H9 (cell line): ENCODE results near the gene HOOK2. TPM values are rescaled to one million over a fixed set of nuclear protein-coding genes. Genes with fewer than 3 reads are reported as not detected.
A peak's percentile ranks its signal among the peaks of the same experiment; 100 is the strongest.

Source experiments
- DNase-seq: peaks from one replicate; pipeline ENCODE4 v3.0.0-alpha.2; 2017
- H2AFZ ChIP-seq: one replicate; pipeline ENCODE4 v1.6.1; 2013; ENCODE audit warnings: mild to moderate bottlenecking, low read length, control low read depth, moderate library complexity
- H2AK5ac ChIP-seq: 2 replicates; pipeline ENCODE4 v1.6.1; 2013; ENCODE audit warnings: low read length, control low read depth, mixed read lengths; ENCODE audit not compliant: insufficient read length
- H2BK120ac ChIP-seq: one replicate; pipeline ENCODE4 v1.6.1; 2013; ENCODE audit warnings: low read depth, mild to moderate bottlenecking, low read length, control low read depth, inconsistent platforms; ENCODE audit not compliant: poor library complexity, severe bottlenecking
- H2BK12ac ChIP-seq: 2 replicates; pipeline ENCODE4 v1.6.1; 2013; ENCODE audit warnings: low read length, control low read depth, mixed read lengths, low read depth; ENCODE audit not compliant: insufficient read length
- H2BK15ac ChIP-seq: 2 replicates; pipeline ENCODE4 v1.6.1; 2013; ENCODE audit warnings: low read depth, low read length, control low read depth
- H2BK20ac ChIP-seq: one replicate; pipeline ENCODE4 v1.6.1; 2013; ENCODE audit warnings: low read depth, mild to moderate bottlenecking, low read length, control low read depth, inconsistent platforms; ENCODE audit not compliant: poor library complexity, severe bottlenecking
- H2BK5ac ChIP-seq: 2 replicates; pipeline ENCODE4 v1.6.1; 2013; ENCODE audit warnings: low read length, control low read depth, mixed read lengths; ENCODE audit not compliant: insufficient read length
- H3K14ac ChIP-seq: 2 replicates; pipeline ENCODE4 v1.6.1; 2013; ENCODE audit warnings: low read length, control low read depth; ENCODE audit not compliant: insufficient read depth
- H3K18ac ChIP-seq: 2 replicates; pipeline ENCODE4 v1.6.1; 2013; ENCODE audit warnings: low read depth, mild to moderate bottlenecking, mixed read lengths, low read length, control low read depth; ENCODE audit not compliant: insufficient read length
- H3K23ac ChIP-seq: 2 replicates; pipeline ENCODE4 v1.6.1; 2013; ENCODE audit warnings: low read length, control low read depth, mixed read lengths, low read depth; ENCODE audit not compliant: insufficient read length
- H3K23me2 ChIP-seq: 2 replicates; pipeline ENCODE4 v1.6.1; 2013; ENCODE audit warnings: low read depth, mild to moderate bottlenecking, mixed read lengths, low read length, control low read depth; ENCODE audit not compliant: insufficient read length, poor library complexity, severe bottlenecking
- H3K27ac ChIP-seq: 2 replicates; pipeline ENCODE4 v1.5.1; 2013; ENCODE audit warnings: low read length, control low read depth, mixed read lengths, low read depth; ENCODE audit not compliant: insufficient read length
- H3K27me3 ChIP-seq: 2 replicates; pipeline ENCODE4 v1.6.1; 2013; ENCODE audit warnings: low read length, control low read depth, inconsistent platforms; ENCODE audit not compliant: insufficient read depth
- H3K4ac ChIP-seq: 2 replicates; pipeline ENCODE4 v1.6.1; 2013; ENCODE audit warnings: low read depth, mild to moderate bottlenecking, control low read depth, inconsistent platforms, low read length, moderate library complexity
- H3K4me1 ChIP-seq: 2 replicates; pipeline ENCODE4 v1.6.1; 2013; ENCODE audit warnings: low read length, control low read depth, inconsistent platforms; ENCODE audit not compliant: insufficient read depth
- H3K4me2 ChIP-seq: 2 replicates; pipeline ENCODE4 v1.6.1; 2013; ENCODE audit warnings: low read length, control low read depth, mixed read lengths; ENCODE audit not compliant: insufficient read length, insufficient read depth
- H3K56ac ChIP-seq: 2 replicates; pipeline ENCODE4 v1.6.1; 2013; ENCODE audit warnings: low read depth, mild to moderate bottlenecking, mixed read lengths, low read length, control low read depth; ENCODE audit not compliant: insufficient read length
- H3K79me1 ChIP-seq: 2 replicates; pipeline ENCODE4 v1.6.1; 2013; ENCODE audit warnings: low read depth, mild to moderate bottlenecking, moderate library complexity, low read length, control low read depth, inconsistent platforms; ENCODE audit not compliant: insufficient read depth, poor library complexity, severe bottlenecking
- H3K79me2 ChIP-seq: 2 replicates; pipeline ENCODE4 v1.6.1; 2013; ENCODE audit warnings: low read length, control low read depth, inconsistent platforms; ENCODE audit not compliant: insufficient read depth
- H3K9ac ChIP-seq: 2 replicates; pipeline ENCODE4 v1.6.1; 2013; ENCODE audit warnings: low read length, control low read depth, mixed read lengths; ENCODE audit not compliant: insufficient read length; ENCODE audit errors: extremely low read depth
- H3K9me3 ChIP-seq: one replicate; pipeline ENCODE4 v1.6.1; 2013; ENCODE audit warnings: low read depth, low read length, inconsistent platforms; ENCODE audit not compliant: control insufficient read depth
- H3T11ph ChIP-seq: one replicate; pipeline ENCODE4 v1.6.1; 2013; ENCODE audit warnings: mild to moderate bottlenecking, low read length, control low read depth, inconsistent platforms
- H4K20me1 ChIP-seq: one replicate; pipeline ENCODE4 v1.6.1; 2013; ENCODE audit not compliant: control insufficient read depth, insufficient read length, insufficient read depth
- H4K5ac ChIP-seq: 2 replicates; pipeline ENCODE4 v1.6.1; 2013; ENCODE audit warnings: low read depth, mild to moderate bottlenecking, mixed read lengths, low read length, control low read depth; ENCODE audit not compliant: insufficient read length
- H4K8ac ChIP-seq: replicated peaks from 2 replicates; pipeline ENCODE4 v1.6.1; 2013; ENCODE audit warnings: low read length, control low read depth, mixed read lengths, low read depth; ENCODE audit not compliant: insufficient read length
- H4K91ac ChIP-seq: 2 replicates; pipeline ENCODE4 v1.6.1; 2013; ENCODE audit warnings: low read depth, mild to moderate bottlenecking, moderate library complexity, mixed read lengths, low read length, control low read depth; ENCODE audit not compliant: insufficient read length
- H3K27ac Mint-ChIP-seq, 3 experiments: 2 replicates in 2 of 3; 3 replicates in 1 of 3; pipeline ENCODE4 v1.8.0; 2020 to 2021; ENCODE audit warnings: mixed read lengths in 3 of 3, mild to moderate bottlenecking in 1 of 3, moderate library complexity in 1 of 3
- H3K27me3 Mint-ChIP-seq: 2 replicates; pipeline ENCODE4 v1.8.0; 2021; ENCODE audit warnings: low read depth, mild to moderate bottlenecking, moderate library complexity, mixed read lengths
- H3K36me3 Mint-ChIP-seq, 3 experiments: 2 replicates in 2 of 3; 3 replicates in 1 of 3; pipeline ENCODE4 v1.8.0; 2020 to 2021; ENCODE audit warnings: low read depth in 3 of 3, mixed read lengths in 3 of 3; ENCODE audit not compliant: insufficient read depth in 1 of 3
- H3K4me1 Mint-ChIP-seq, 2 experiments: 2 replicates each; pipeline ENCODE4 v1.8.0; 2020; ENCODE audit warnings: mixed read lengths in 2 of 2
- H3K4me3 Mint-ChIP-seq, 2 experiments: 2 replicates in 1 of 2; 3 replicates in 1 of 2; pipeline ENCODE4 v1.8.0; 2020 to 2021; ENCODE audit warnings: mild to moderate bottlenecking in 2 of 2, mixed read lengths in 2 of 2, moderate library complexity in 1 of 2
- H3K9me3 Mint-ChIP-seq, 2 experiments: 2 replicates in 1 of 2; 3 replicates in 1 of 2; pipeline ENCODE4 v1.8.0; 2020; ENCODE audit warnings: mild to moderate bottlenecking in 2 of 2, mixed read lengths in 2 of 2, moderate library complexity in 1 of 2
- WGBS: extraction: QIAGEN DNeasy Blood & Tissue Kit; methylation state at CpG from one replicate; pipeline ENCODE4 v1.1.7; 2013; ENCODE audit warnings: missing lambda C conversion rate, low lambda C conversion rate, mixed read lengths; ENCODE audit not compliant: insufficient read length; ENCODE audit errors: extremely low coverage; 5-methylcytosine and 5-hydroxymethylcytosine counted together
- total RNA-seq: library from RNA; stranded (reverse); gene quantifications from 2 replicates; pipeline ENCODE4 v1.2.1, GENCODE V29; 2021
- TF ChIP-seq, protein P1 (sequence below): fragments of 200-600 bp; sonication (generic); conservative IDR thresholded peaks from 3 replicates; pipeline ENCODE4 v1.8.0; 2021; ENCODE audit warnings: antibody characterized with exemption, mild to moderate bottlenecking

Gene HOOK2
- total RNA-seq, 1 experiment from 2014 or later, result 64.7 TPM

DNA sequence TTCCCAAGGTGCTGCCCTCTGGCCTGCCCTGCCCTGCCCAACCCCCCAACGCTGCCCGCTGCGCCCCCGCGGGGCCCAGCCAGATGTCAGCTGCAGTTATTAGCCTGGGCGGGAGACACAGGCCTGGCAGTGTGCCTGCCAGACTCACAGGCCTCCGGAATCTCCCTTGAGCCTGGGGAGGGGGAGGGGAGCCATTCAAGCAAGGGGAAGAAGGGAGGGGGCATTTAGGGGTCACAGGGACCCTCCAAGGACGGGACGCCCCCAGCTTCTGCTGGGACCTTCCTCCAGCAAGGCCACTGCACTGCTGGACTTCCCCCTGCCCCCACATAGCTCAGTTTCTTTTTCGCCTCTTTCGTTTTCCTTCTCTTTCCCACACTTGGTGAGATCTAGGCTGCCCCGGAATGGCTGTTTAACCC lies 13.3 kb upstream of the HOOK2 start:
- TF ChIP-seq, protein P1, sequence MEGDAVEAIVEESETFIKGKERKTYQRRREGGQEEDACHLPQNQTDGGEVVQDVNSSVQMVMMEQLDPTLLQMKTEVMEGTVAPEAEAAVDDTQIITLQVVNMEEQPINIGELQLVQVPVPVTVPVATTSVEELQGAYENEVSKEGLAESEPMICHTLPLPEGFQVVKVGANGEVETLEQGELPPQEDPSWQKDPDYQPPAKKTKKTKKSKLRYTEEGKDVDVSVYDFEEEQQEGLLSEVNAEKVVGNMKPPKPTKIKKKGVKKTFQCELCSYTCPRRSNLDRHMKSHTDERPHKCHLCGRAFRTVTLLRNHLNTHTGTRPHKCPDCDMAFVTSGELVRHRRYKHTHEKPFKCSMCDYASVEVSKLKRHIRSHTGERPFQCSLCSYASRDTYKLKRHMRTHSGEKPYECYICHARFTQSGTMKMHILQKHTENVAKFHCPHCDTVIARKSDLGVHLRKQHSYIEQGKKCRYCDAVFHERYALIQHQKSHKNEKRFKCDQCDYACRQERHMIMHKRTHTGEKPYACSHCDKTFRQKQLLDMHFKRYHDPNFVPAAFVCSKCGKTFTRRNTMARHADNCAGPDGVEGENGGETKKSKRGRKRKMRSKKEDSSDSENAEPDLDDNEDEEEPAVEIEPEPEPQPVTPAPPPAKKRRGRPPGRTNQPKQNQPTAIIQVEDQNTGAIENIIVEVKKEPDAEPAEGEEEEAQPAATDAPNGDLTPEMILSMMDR, result no peak
- Histone ChIP-seq H3K9ac (no peak overlapping the region), H3K27me3 (no peaks in the 10 kb centered on the region; the same call in 1 of the 2 replicates), H3K18ac (no peak overlapping the region), H3K27ac (no peak overlapping the region), H4K91ac (no peak overlapping the region), H3K4ac (no peak overlapping the region), H4K5ac (no peak overlapping the region), H3K79me2 (no peaks in the 10 kb centered on the region), H3K23me2 (peaks cover 34% of the 10 kb centered on the region), H3K14ac (peak overlapping the region; percentile 46; the same call in 1 of the 2 replicates), H2BK12ac (no peak overlapping the region), H3K9me3 (no peaks in the 10 kb centered on the region), H2BK5ac (no peak overlapping the region), H3K56ac (no peak overlapping the region), H3K4me2 (peak overlapping the region; percentile 34), H2AFZ (no peak overlapping the region), H2AK5ac (no peak overlapping the region), H2BK120ac (no peak overlapping the region), H4K8ac (no peak overlapping the region), H2BK20ac (no peak overlapping the region), H3K4me1 (peaks cover 3% of the 10 kb centered on the region; the same call in 1 of the 2 replicates), H4K20me1 (no peaks in the 10 kb centered on the region), H3K23ac (no peak overlapping the region), H3T11ph (no peak overlapping the region), H2BK15ac (no peak overlapping the region), H3K79me1 (no peaks in the 10 kb centered on the region)
- Mint-ChIP-seq H3K4me1 (peaks cover 25 to 27% of the 10 kb centered on the region in 2 experiments), H3K9me3 (no peaks in the 10 kb centered on the region), H3K27me3 (peaks cover 6% of the 10 kb centered on the region), H3K27ac (peak overlapping the region; percentile 80 to 91 (median 83); a peak in 4 of 7 replicates), H3K4me3 (peak overlapping the region; percentile 66 to 84), H3K36me3 (no peaks in the 10 kb centered on the region)
- WGBS, result no CpG with 5 or more reads among the region's 12 CpGs
- peak; percentile 59 for DNase-seq
